Liver (tissue), 9 donors: Measurements from ENCODE around the gene RNF31. TPM values are rescaled to one million over a fixed set of nuclear protein-coding genes. Genes with fewer than 3 reads are reported as not detected.
A peak's percentile ranks its signal among the peaks of the same experiment; 100 is the strongest.

Experiments used
- DNase-seq: peaks from one replicate; pipeline ENCODE4 v3.0.0-alpha.2; 2017; ENCODE audit warnings: low spot score
- H3K27ac ChIP-seq, 2 donors: one replicate each; pipeline ENCODE4 v1.7.0; 2013; ENCODE audit warnings: inconsistent platforms in 2 of 2, low read length in 2 of 2, control low read depth in 1 of 2, low read depth in 1 of 2, mild to moderate bottlenecking in 1 of 2
- H3K27me3 ChIP-seq, 4 donors: one replicate each; pipeline versions ENCODE4 v1.6.1 to v1.7.0; 2013; ENCODE audit warnings: low read length in 3 of 4, inconsistent platforms in 1 of 4, mild to moderate bottlenecking in 1 of 4, moderate library complexity in 1 of 4; ENCODE audit not compliant: control insufficient read depth in 4 of 4, insufficient read depth in 4 of 4
- H3K36me3 ChIP-seq, 4 donors: one replicate each; pipeline versions ENCODE4 v1.6.1 to v1.7.0; 2013; ENCODE audit warnings: low read length in 3 of 4, mild to moderate bottlenecking in 3 of 4, low read depth in 1 of 4, moderate library complexity in 1 of 4; ENCODE audit not compliant: control insufficient read depth in 4 of 4, insufficient read depth in 3 of 4
- H3K4me1 ChIP-seq, 4 donors: one replicate each; pipeline versions ENCODE4 v1.6.1 to v1.7.0; 2013; ENCODE audit warnings: low read length in 3 of 4, mild to moderate bottlenecking in 3 of 4, moderate library complexity in 1 of 4; ENCODE audit not compliant: control insufficient read depth in 4 of 4, insufficient read depth in 4 of 4
- H3K4me3 ChIP-seq, 3 donors: one replicate each; pipeline versions ENCODE4 v1.6.1 to v1.7.0; 2013; ENCODE audit warnings: low read length in 3 of 3, control low read depth in 1 of 3, low read depth in 1 of 3, mild to moderate bottlenecking in 1 of 3
- H3K9ac ChIP-seq, 2 donors: one replicate each; pipeline ENCODE4 v1.7.0; 2013; ENCODE audit warnings: low read length in 2 of 2, mild to moderate bottlenecking in 2 of 2, moderate library complexity in 2 of 2, control low read depth in 1 of 2, low read depth in 1 of 2
- H3K9me3 ChIP-seq, 4 donors: one replicate each; pipeline versions ENCODE4 v1.6.1 to v1.7.0; 2013; ENCODE audit warnings: low read length in 3 of 4; ENCODE audit not compliant: control insufficient read depth in 4 of 4
- EGR1 ChIP-seq, 2 donors: IDR thresholded peaks; 2 replicates each; pipeline ENCODE4 v1.6.1; 2016 to 2018; ENCODE audit warnings: antibody characterized with exemption in 2 of 2, low read depth in 2 of 2
- FOXA1 ChIP-seq: IDR thresholded peaks from 2 replicates; pipeline ENCODE4 v1.6.1; 2016; ENCODE audit warnings: antibody characterized with exemption
- FOXA2 ChIP-seq: IDR thresholded peaks from 2 replicates; pipeline ENCODE4 v1.6.1; 2016; ENCODE audit warnings: antibody characterized with exemption
- GABPA ChIP-seq, 2 donors: IDR thresholded peaks in 1 of 2; conservative IDR thresholded peaks in 1 of 2; 2 replicates each; pipeline ENCODE4 v1.6.1; 2016; ENCODE audit warnings: antibody characterized with exemption in 2 of 2, mild to moderate bottlenecking in 1 of 2, moderate library complexity in 1 of 2
- HNF4A ChIP-seq, 2 donors: conservative IDR thresholded peaks; 2 replicates each; pipeline ENCODE4 v1.6.1; 2016; ENCODE audit warnings: antibody characterized with exemption in 2 of 2, mild to moderate bottlenecking in 2 of 2
- HNF4G ChIP-seq: IDR thresholded peaks from 2 replicates; pipeline ENCODE4 v1.6.1; 2016; ENCODE audit warnings: antibody characterized with exemption
- JUND ChIP-seq, 2 donors: IDR thresholded peaks; 2 replicates each; pipeline ENCODE4 v1.6.1; 2016; ENCODE audit warnings: antibody characterized with exemption in 2 of 2
- MAX ChIP-seq: IDR thresholded peaks from 2 replicates; pipeline ENCODE4 v1.6.1; 2016; ENCODE audit warnings: antibody characterized with exemption
- NR2F2 ChIP-seq: IDR thresholded peaks from 2 replicates; pipeline ENCODE4 v1.6.1; 2016; ENCODE audit warnings: antibody characterized with exemption
- RAD21 ChIP-seq, 2 donors: IDR thresholded peaks; 2 replicates each; pipeline ENCODE4 v1.6.1; 2016; ENCODE audit warnings: antibody characterized with exemption in 2 of 2, mild to moderate bottlenecking in 2 of 2
- REST ChIP-seq: IDR thresholded peaks from 2 replicates; pipeline ENCODE4 v1.6.1; 2016; ENCODE audit warnings: antibody characterized with exemption, mild to moderate bottlenecking
- RXRA ChIP-seq, 2 donors: IDR thresholded peaks; 2 replicates each; pipeline ENCODE4 v1.6.1; 2017 to 2018; ENCODE audit warnings: antibody characterized with exemption in 2 of 2, mild to moderate bottlenecking in 1 of 2
- SP1 ChIP-seq: IDR thresholded peaks from 2 replicates; pipeline ENCODE4 v1.6.1; 2018; ENCODE audit warnings: antibody characterized with exemption, mild to moderate bottlenecking
- TAF1 ChIP-seq: conservative IDR thresholded peaks from 2 replicates; pipeline ENCODE4 v1.6.1; 2016; ENCODE audit warnings: antibody characterized with exemption, mild to moderate bottlenecking
- YY1 ChIP-seq: IDR thresholded peaks from 2 replicates; pipeline ENCODE4 v1.6.1; 2016; ENCODE audit warnings: antibody characterized with exemption, mild to moderate bottlenecking
- ZBTB33 ChIP-seq: IDR thresholded peaks from 2 replicates; pipeline ENCODE4 v1.6.1; 2016; ENCODE audit warnings: antibody characterized with exemption
- WGBS: extraction: QIAGEN DNeasy Blood & Tissue Kit; methylation state at CpG from one replicate; pipeline ENCODE4 v1.1.7; 2013; 5-methylcytosine and 5-hydroxymethylcytosine counted together
- polyA plus RNA-seq, 2 donors: library from polyadenylated mRNA; stranded (reverse) in 1 of 2; unstranded in 1 of 2; fragments of 200-250 nt in 1 of 2; fragments of >200 nt in 1 of 2; fragmentation: Nextera tagmentation in 1 of 2; extraction: Ambion mirVana in 1 of 2; gene quantifications; one replicate each; pipeline versions ENCODE4 v1.2.1 to v1.2.3, GENCODE V29; 2013 to 2015
- total RNA-seq, 2 donors: library from RNA; depleted of rRNA; stranded (reverse); fragments of >200 nt; gene quantifications; one replicate each; pipeline ENCODE4 v1.2.3, GENCODE V29; 2014
- TF ChIP-seq, protein P1 (sequence below): IDR thresholded peaks from 2 replicates; pipeline ENCODE4 v1.6.1; 2016; ENCODE audit warnings: antibody characterized with exemption
- TF ChIP-seq, protein P2 (sequence below): fragments of 150-350 bp; IDR thresholded peaks from 2 replicates; pipeline ENCODE4 v1.5.1; 2017; ENCODE audit warnings: improper control_type of control experiment, low read depth, low read length; ENCODE audit not compliant: missing input control
- donor health status: healthy.
- donor health status: healthy.
- donor health status: healthy.
- donor health status: healthy.
- donor health status: healthy.

The RNF31 gene
- total and polyA plus RNA-seq, 4 donors, result 16.3 to 36.0 (median 20.9) TPM

- WGBS, result under 1% methylated on average over 89 of the region's 89 CpGs
- peak within 1 kb of the TSS; percentile 99 for H3K27ac ChIP-seq
- H3K4me1 ChIP-seq, result peaks cover 0 to 29% (median 23%) of the 10 kb centered on the region in 4 donors
- peak; percentile 86 for DNase-seq
- peak within 1 kb of the TSS; percentile 79 to 94 (median 93) for H3K4me3 ChIP-seq
- peak within 1 kb of the TSS; percentile 76 to 97 for H3K9ac ChIP-seq
- H3K9me3 ChIP-seq, result no peaks in the 10 kb centered on the region
- H3K27me3 ChIP-seq, result no peaks in the 10 kb centered on the region
- TF ChIP-seq TAF1 (no peak), FOXA2 (no peak), ZBTB33 (no peak), YY1 (peak; percentile 70), RAD21 (IDR thresholded peaks at IDR 0.05) (no peak), JUND (IDR thresholded peaks at IDR 0.05) (no peak), GABPA (IDR thresholded peaks at IDR 0.05 in 1 of 2, conservative IDR thresholded peaks at IDR 0.05 in 1 of 2) (peak in 1 of 2 donors; percentile 82), FOXA1 (no peak), HNF4A (conservative IDR thresholded peaks at IDR 0.05) (no peak), NR2F2 (no peak), SP1 (no peak), REST (peak; percentile 42), EGR1 (IDR thresholded peaks at IDR 0.05; ENCODE audit: low read depth in 2 of 2) (no peak), HNF4G (no peak), RXRA (IDR thresholded peaks at IDR 0.05) (no peak), MAX (no peak)
- TF ChIP-seq, protein P1, sequence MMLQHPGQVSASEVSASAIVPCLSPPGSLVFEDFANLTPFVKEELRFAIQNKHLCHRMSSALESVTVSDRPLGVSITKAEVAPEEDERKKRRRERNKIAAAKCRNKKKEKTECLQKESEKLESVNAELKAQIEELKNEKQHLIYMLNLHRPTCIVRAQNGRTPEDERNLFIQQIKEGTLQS, result no peak
- TF ChIP-seq, protein P2, sequence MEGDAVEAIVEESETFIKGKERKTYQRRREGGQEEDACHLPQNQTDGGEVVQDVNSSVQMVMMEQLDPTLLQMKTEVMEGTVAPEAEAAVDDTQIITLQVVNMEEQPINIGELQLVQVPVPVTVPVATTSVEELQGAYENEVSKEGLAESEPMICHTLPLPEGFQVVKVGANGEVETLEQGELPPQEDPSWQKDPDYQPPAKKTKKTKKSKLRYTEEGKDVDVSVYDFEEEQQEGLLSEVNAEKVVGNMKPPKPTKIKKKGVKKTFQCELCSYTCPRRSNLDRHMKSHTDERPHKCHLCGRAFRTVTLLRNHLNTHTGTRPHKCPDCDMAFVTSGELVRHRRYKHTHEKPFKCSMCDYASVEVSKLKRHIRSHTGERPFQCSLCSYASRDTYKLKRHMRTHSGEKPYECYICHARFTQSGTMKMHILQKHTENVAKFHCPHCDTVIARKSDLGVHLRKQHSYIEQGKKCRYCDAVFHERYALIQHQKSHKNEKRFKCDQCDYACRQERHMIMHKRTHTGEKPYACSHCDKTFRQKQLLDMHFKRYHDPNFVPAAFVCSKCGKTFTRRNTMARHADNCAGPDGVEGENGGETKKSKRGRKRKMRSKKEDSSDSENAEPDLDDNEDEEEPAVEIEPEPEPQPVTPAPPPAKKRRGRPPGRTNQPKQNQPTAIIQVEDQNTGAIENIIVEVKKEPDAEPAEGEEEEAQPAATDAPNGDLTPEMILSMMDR, result no peak
- H3K36me3 ChIP-seq, result peaks cover 4 to 13% (median 9%) of the 10 kb centered on the region in 4 donors
Measured at GRCh38 chr14:24195186-24196070, 48.1 kb downstream of the RNF31 start, which contains the start of gene TM9SF1. Gene TM9SF1, minus strand, starts transcription at chr14:24195441. Its CDS starts 422 bp downstream, at chr14:24195019.
